GM21360 (cell line): ENCODE measurements around the gene TLK1.
A peak's percentile ranks its signal among the peaks of the same experiment; 100 is the strongest.

Experiments
- ATAC-seq: cut with Tn5 transposase; IDR thresholded peaks from one replicate; pipeline ENCODE4 v1.9.1; 2021; ENCODE audit warnings: mild to moderate bottlenecking, moderate library complexity; ENCODE audit not compliant: unreplicated experiment

Gene TLK1

DNA sequence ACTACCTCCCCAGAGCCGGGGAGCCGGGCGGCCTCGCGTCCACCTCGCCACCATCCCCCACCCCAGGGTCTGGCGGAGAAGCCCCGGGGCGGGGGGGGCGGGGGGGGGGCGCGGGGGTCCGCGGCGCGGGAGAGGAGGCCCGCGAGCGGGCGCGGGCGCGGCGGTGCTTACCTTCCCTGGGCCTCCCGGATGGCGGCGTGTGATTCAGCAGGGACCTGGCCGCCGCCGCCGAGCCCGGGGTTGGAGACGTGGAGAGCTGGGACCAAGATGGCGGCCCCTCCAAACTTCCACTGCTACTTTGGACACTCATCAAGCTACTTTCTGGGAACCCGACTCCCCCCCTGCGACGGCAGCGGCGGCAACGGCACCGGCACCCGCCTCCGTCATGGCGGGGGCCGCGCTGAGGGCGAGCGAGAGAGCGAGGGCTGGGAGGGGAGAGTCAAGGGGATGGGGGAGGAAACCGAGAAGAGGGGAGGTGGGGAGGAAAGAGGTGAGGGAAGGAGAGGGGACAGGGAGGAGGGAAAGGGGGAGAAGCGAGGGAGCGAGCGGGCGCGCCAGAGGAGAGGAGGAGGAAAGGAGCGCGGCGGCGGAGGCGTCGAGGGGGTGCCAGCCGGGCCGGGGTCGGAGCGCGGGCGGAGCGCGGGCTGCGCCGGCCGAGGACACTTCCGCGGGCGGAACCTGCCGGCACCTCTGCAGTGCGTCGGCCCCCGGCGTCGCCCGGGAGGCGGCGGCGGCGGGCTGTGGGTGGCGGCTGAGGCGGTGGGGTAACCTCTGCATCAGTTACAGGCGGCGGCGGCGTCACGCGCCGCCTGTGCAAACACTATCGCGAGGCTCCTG is at the start of gene TLK1:
TSS of gene TLK1 (minus strand) at position 775 of the 837 bp plus-strand sequence. CDS start at position 310, 465 bp downstream.
- peak; percentile 58 for ATAC-seq

DNA sequence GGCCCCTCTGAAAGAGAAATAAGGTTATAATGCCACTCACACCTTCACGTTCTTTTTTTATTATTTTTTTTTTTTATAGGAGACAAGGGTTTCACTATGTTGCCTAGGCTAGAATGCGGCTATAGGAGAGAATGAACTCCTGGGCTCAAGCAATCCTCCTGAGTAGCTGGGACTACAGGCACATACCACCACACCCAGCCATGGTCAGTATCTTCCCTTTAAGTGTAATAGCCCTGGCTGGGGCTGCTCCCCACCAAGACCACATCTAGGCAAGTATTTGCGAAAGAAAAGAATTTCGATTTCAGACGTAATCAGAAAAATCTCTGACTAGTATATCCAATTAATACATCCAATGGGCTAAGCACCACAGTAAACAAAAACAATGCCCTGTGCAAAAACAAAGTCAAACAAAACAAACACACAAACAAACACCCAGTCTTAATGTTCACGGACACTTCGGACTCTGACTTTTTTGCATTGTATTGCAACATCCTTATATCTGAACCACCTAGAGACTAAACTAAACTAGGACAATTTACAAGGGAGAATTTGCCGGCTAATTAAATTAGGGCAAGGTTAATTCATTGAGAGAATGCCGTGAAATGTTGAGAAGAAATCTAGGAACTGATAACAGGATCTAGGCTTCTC is 49.6 kb upstream of the TLK1 start:
- no peak for ATAC-seq

DNA sequence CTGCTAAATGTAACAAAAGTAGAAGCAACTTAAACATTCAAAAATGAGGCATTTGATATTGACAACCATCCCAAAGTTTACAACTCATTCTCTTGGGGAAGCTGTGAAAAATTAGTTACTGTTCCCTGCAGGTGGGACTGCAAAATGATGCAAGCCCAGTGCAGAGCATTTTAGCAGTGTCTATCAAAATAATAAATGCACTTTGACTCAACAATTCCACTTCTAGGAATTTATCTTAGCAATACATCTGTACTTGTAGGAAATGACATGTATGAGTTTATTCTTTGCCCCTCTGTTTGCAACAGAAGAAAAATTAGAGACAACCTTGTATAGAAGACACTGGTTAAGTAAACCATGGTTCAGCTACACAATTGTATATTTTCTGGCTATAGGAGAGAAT is 48.0 kb upstream of the TLK1 start:
- no peak for ATAC-seq

DNA sequence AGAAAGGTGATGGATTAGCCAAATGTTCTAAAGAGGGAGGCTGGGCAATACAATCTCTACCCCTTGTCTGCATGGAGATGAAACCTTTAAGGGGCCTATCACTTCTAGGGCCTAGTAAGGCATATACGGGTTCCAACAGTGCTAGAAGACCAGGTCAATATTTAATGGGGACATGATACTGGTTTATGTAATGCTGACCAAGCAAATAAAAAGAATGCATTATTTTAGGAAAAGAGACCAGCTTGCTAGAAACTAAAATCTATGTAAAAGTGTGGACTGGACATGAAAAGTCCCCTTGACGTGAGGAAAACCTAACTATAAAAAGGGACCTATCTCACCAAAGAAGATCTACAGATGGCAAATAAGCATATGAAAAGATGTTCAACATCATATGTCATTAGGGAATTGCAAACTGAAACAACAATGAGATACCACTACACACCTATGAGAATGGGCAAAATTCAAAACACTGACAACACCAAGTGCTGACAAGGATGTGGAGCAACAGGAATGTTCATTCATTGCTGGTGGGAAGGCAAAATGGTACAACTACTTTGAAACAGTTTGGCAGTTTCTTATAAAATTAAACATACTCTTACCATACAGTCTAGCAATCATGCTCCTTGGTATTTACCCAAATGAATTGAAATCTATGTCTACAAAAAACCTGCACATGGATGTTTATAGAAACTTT is 45.9 kb upstream of the TLK1 start:
- no peak for ATAC-seq

DNA sequence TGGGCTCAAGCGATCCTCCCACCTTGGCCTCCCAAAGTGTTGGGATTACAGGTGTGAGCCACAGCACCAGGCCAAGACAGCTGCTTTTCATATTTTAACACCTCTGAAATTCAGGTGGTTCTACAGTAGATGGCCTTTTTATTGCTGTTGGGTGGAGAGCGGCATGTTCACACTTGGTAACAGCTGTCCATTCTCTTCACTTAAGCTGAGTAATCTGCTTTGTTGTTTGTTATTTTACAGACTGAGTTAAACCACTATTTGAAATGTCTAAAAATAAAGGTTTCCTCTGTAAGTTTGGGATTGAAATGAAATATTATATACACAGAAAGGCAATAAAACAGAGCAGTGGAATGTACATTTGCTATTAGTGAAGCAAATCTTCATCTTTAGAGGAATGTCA is 44.9 kb upstream of the TLK1 start:
- no peak for ATAC-seq

DNA sequence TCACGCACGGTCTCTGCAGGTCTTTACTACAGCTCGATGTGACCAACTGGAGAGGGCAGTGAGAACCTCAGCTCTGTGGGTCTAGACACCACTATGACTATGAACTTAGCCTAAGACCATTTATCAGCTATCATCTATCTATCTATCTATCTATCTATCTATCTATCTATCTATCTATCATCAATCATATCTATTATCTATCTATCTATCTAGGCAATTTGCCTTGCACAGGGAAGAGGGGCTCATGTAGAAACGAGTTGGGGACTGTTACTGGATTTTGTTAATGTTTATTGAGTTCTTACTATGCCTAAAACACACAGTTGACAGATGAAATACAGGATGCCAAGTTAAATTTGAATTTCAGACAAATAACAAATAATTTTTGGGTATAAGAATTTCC is 41.1 kb upstream of the TLK1 start:
- ATAC-seq = no peak

DNA sequence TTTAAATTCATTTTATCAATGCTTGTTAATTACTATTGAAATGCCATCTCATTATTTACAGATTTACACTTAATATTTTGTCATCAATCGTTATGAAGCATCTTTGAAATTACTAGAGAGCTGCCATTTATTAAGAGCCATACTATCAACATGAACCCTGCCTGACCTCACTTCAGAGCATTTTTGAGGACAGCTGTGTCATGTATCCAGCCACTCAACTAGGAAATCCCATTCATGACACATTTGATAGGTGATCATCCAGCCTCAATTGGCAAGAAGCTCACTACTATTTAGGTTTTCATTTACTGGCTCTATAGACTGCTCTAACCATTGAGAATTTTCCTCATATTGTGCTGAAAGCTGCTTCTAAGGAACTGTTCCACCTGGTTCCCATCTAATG is 40.6 kb upstream of the TLK1 start:
- no peak for ATAC-seq

DNA sequence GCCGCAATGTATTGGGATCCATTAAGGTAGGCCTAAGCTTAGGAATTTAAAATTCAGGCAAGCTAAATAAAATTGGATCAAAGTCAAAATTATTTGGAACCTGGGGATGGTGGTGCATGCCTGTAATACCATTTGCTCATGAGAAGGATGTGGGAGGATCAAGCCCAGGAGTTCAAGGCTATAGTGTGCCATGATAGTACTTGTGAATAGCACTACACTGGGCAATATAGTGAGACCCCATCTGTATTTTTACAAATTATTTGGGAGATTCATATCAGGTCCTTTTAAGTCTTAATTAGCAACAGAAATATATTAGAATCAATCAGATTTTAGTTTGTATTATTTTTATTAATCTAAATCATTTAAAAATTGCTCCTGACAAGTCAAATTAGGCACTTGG is 39.8 kb upstream of the TLK1 start:
- no peak for ATAC-seq

DNA sequence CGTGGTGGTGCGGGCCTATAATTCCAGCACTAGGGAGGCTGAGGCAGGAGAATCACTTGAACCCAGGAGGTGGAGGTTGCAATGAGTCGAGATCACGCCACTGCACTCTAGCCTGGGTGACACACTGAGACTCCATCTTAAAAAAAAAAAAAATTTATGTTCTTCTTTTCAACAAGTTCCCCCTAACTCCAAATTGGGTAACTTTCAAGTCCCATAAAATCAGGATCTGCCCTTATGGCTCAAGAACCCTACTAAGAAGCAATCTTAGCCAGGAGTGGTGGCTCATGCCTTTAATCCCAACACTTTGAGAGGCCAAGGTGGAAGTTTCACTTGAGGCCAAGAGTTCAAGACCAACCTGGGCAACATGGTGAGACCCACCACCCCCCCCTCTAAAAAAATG is 30.3 kb upstream of the TLK1 start:
- no peak for ATAC-seq

DNA sequence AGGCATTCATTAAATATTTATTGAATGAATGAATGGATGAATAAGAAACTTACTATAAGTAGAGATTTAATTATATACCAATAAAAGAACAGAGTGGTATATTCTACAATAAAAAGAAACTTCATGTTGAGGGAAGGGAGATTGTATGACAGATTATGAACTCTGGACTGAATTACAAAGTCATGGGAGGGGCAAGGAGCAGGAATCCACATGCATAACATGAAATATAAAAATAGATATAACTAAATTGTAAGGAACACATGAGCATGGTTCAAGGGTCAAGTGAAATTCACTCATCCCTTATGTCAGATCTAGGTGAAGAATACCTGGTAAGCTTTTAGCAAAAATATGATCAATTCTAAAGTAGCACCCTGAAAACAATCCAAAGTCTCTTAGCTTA is 27.1 kb upstream of the TLK1 start:
- ATAC-seq = no peak

DNA sequence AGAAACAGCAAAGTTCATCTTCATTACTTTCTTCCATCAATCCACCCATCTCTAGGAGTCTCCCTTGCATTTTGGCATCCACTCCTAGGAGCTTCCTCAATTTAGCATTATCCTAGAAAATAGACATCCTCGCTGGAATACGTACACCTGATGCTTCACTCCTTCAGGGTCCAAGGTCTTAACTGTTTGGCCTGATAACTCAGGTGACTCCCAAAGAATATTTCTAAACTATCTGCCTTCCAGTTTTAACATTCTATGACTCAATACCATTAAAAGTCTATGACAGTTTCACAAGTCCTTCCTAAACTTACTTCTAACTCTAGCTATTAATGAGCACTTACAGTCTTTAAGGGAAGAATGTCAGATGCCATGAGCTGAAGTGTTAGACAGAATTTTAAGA is 26.5 kb upstream of the TLK1 start:
- no peak for ATAC-seq

DNA sequence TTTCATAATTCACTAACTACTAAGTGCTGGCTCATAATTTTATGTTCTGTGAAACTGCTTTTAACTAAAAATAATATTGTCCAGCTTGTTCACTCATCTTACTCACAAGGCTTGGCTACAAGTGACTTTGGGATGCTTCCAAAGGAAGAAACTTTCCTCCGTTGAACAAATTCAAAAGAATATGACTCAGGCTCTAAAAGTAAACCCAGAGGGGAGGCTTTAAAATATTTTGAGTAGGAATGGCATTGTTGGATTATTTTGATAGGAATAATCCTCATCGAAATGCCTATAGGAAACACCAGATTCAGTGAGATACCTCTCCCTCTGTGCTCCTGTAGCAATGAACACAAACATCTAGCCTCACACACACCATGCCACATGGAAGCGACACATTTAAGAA is 25.2 kb upstream of the TLK1 start:
- ATAC-seq = no peak

DNA sequence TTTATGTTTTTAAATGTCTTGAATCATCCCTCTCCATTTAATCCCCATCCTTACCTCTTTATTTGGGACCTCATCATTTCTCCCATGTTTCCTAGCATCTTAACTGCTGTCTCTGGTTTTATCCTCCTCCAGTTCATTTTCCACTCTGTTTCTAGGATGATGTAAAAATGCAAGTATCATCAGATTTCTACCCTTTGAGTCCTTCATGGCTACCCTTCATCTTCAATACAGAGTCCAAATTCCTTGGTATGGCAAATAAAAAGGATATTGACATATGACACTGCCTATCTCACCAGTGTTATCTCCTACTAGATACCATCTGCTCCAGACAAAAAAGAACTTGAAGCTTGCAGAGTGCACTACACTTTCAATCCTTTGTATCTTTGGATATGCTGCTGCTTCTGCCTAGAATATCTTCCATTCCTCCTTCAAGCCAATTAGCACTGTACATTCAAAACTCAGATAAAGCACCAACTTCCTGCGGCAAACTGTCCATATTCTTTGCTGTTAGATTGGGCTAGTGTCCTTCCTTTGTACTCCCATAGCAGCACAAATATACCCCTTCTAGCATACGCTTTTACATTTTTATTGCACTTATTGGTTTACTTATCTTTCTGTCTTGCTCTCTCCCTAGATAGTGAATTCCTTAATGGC is 24.6 kb upstream of the TLK1 start:
- ATAC-seq = no peak

DNA sequence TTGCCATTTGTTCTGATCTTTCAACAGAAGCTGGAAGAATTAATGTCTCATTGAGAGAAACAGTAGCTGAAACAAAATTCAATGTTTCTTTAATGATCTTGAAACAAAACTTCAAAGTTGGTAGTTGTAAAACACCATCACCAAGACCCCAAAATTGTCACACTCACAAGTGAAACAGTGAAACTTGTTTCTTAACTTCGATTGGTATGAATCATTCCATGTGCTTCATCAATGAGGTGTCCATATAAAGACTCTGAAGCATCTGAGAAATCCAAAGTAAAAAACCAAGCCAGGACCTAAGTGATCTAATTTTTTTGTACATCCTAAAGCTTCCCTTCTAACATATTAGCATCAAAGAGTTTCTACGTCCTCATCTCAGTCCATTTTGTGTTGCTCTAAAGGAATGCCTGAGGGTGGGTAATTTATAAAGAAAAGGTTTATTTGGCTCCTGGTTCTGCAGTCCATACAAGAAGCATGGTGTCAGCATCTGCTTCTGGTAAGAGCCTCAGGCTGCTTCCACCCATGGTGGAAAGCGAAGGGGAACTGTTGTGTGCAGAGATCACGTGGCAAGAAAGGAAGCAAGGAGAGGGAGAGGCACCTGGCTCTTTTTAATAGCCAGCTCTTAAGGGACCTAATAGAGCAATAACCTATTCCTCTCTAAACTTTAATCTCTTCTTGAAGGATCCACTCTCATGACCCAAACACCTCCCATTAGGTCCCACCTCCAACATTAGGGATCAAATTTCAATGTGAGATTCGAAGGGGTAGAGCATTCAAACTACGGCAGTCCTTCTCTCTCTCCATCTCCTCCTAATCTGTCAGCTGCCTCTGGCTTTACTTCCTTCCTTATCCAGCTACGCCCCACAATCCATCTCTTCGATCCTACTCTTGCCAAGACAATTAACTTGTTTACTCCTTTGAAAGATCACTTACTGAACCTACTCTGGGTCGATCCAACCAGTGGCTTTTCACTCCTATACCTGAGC is 20.7 kb upstream of the TLK1 start:
- ATAC-seq = no peak

DNA sequence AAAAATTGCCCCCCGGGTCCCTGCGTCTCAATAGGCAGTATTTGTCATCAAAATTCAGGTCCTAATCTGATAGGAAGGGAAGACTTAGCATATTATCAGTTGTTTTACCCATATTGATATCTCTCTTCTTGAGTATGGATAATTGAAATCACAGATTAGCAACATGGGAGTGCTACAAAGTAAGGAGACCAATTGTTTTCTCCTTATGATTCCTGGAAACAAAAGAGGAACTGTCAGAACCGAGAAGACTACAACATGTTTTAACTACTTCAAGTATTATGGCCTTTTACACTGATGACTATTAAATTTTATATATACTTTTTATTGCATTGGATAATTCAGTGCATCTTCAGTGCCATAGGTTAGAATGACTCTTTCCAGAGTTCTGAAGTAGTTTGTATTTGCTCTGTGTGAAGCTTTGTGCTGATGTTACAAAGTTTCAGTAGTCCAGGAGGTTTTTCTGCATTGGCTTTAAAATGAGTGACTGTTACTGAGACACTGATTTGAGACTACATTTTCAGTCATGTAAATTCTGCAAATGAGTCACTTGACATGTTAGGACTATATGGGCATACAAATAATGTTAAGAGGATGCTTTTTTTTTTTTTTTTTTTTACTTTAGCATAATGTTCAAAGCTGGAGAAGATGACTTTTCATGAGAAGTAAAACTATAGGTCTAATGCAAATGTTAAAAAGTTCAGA is 19.7 kb upstream of the TLK1 start:
- ATAC-seq = no peak

DNA sequence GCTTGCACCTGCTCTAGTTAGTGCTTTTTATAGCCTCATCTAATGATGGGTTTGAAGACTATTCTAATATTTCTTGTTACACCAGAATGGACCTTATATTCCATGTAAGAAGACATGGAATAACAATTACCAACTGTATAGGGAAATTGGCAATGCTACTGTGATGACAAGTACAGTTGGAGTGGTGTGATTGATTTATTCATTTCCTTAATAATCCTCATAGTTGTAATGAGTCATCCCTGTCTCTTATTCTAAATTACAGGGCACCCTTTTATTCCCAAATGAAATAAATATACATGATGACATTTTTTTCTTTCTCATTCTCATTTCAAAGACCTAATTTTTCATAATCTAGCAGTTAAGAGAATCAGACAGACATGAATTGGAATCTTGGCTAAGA is 18.3 kb upstream of the TLK1 start:
- ATAC-seq = no peak

DNA sequence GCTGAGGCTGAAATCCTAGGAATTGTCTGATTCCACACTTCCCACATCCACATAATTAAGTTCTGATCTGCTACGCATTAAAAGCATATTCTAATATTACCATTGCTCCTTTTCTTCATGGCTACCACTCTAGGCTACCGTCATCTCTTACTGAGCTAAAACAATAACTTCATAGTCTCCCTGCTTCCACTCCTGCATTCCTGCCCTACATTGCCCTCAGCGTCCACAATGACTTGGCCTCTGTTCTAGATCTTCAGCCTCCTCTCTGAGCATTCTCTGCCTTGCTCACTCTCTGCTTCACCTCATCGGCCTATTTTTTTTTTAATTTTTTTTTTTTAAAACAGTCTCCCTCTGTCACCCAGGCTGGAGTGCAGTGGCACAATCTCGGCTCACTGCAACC is 15.8 kb upstream of the TLK1 start:
- ATAC-seq = no peak

DNA sequence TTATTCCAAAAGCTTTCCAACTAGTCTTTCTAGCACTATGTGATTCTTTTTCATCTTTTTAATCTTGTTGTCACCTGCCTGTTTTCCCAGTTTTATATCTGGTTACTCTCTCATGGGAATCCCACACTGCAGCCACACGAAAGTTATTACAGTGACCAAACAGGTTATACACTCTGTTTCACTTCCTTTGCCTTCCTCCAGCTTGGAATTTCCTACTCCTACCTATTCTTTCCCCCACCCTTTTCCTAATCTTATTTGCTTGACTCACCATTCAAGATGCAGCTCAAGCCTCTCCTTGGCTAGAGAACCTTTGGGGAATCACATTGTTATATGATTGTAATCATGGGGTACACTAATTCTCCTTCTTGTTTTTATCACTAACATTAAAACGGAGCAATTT is 13.4 kb upstream of the TLK1 start:
- no peak for ATAC-seq

DNA sequence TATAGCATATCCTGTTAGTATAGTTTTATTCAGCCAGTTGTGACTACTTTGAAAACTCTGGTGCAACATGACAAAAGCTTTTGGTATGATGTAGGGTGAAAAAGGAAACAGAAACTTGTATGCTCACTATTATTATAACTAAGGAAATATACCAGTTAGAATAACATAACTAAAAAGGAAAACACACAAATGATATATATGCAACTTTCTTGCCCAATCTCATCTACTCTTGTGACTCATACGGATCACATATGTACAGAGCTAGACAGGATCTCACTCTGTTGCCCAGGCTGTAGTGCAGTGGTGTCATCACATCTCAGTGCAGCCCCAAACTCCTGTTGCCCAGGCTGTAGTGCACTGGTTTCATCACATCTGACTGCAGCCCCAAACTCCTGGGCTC is 12.4 kb upstream of the TLK1 start:
- ATAC-seq = no peak

DNA sequence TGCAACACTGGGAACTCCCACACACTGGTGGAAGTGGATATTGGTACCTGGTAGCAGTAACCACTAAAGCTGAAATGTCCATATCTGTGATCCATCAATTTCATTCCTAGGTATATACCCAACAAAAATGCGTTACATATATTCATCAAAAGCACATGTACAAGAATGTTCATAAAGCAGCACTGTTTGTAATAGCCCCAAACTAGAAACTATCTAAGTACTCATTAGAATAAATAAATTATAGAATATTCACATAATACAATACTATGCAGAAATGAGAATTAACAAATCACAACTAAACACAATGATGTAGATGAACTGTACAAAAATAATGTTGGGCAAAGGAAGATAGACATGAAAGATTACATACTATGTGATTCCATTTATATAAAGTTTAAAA is 11.1 kb upstream of the TLK1 start:
- ATAC-seq = no peak
